GM04503 (cell line): Measurements from ENCODE around the gene MSANTD1.

Experiments
- DNase-seq: peaks from one replicate; pipeline ENCODE4 v3.0.0-alpha.2; 2012; ENCODE audit warnings: low read depth

MSANTD1 gene

GRCh38 chr4:3248178-3248480 is 830 bp upstream of the MSANTD1 start:
- no peak for DNase-seq

GRCh38 chr4:3249711-3250437 is 915 bp downstream of the MSANTD1 start:
- DNase-seq, result no peak

- DNase-seq, result no peak
These were observed 1.5 kb downstream of the MSANTD1 start for GRCh38 chr4:3250438-3250955.

- no peak for DNase-seq
These were observed 2.2 kb downstream of the MSANTD1 start for GRCh38 chr4:3250956-3251690.

GRCh38 chr4:3251691-3252479 is 2.9 kb downstream of the MSANTD1 start:
- DNase-seq, result no peak

- no peak for DNase-seq
These were observed 3.5 kb downstream of the MSANTD1 start for GRCh38 chr4:3252480-3252828.

GRCh38 chr4:3252831-3253641 is 4.1 kb downstream of the MSANTD1 start:
- no peak for DNase-seq

- DNase-seq, result no peak
These were observed 4.8 kb downstream of the MSANTD1 start for GRCh38 chr4:3253808-3254207.

GRCh38 chr4:3254302-3255131 is 5.6 kb downstream of the MSANTD1 start:
- no peak for DNase-seq

- no peak for DNase-seq
These were observed 6.7 kb downstream of the MSANTD1 start for GRCh38 chr4:3255611-3256186.

- DNase-seq, result no peak
These were observed 7.5 kb downstream of the MSANTD1 start for GRCh38 chr4:3256230-3257102.

GRCh38 chr4:3257103-3257555 is 8.2 kb downstream of the MSANTD1 start:
- no peak for DNase-seq

- DNase-seq, result no peak
These were observed 8.9 kb downstream of the MSANTD1 start for GRCh38 chr4:3257556-3258482.

- no peak for DNase-seq
These were observed 12.7 kb downstream of the MSANTD1 start for GRCh38 chr4:3261411-3262207.

GRCh38 chr4:3262208-3263052 is 13.5 kb downstream of the MSANTD1 start:
- DNase-seq, result no peak

GRCh38 chr4:3263053-3263875 is 14.3 kb downstream of the MSANTD1 start:
- DNase-seq, result no peak
